Stimulated activated naive CD8-positive, alpha-beta T cell treated with anti-CD3 and anti-CD28 coated beads, Interleukin-15, amount 100 ng/mL, for 72 hours (primary cell): Measurements from ENCODE around the gene NHERF1.
A peak's percentile ranks its signal among the peaks of the same experiment; 100 is the strongest.

ENCODE experiments used
- ATAC-seq: fragments of 150-1000 bp; cut with Tn5 transposase; 2 replicates; pipeline ENCODE4 v1.10.0; 2021; ENCODE audit warnings: mild to moderate bottlenecking, moderate library complexity
- DNase-seq, 2 donors: peaks; one replicate each; pipeline ENCODE4 v3.0.0; 2021 to 2022
- H3K27ac Mint-ChIP-seq, 2 donors: one replicate each; pipeline ENCODE4 v1.8.0; 2022; ENCODE audit warnings: mild to moderate bottlenecking in 2 of 2, mixed read lengths in 2 of 2, moderate library complexity in 2 of 2
- H3K27me3 Mint-ChIP-seq: one replicate; pipeline ENCODE4 v1.8.0; 2022; ENCODE audit warnings: mixed read lengths
- H3K4me1 Mint-ChIP-seq: one replicate; pipeline ENCODE4 v1.8.0; 2022; ENCODE audit warnings: mild to moderate bottlenecking, mixed read lengths
- H3K4me3 Mint-ChIP-seq, 2 donors: one replicate each; pipeline ENCODE4 v1.8.0; 2022; ENCODE audit warnings: mild to moderate bottlenecking in 2 of 2, mixed read lengths in 2 of 2, moderate library complexity in 1 of 2
- H3K9me3 Mint-ChIP-seq, 2 donors: one replicate each; pipeline ENCODE4 v1.8.0; 2022; ENCODE audit warnings: mixed read lengths in 2 of 2

The NHERF1 gene

GRCh38 chr17:74777901-74778515 is 29.6 kb downstream of the NHERF1 start:
- H3K27ac Mint-ChIP-seq: peak overlapping the region in 1 of 2 donors; percentile 22
- no peak for ATAC-seq
- no peaks in the 10 kb centered on the region for H3K9me3 Mint-ChIP-seq
- DNase-seq: no peak
- no peaks in the 10 kb centered on the region for H3K27me3 Mint-ChIP-seq
- H3K4me1 Mint-ChIP-seq: peaks cover 83% of the 10 kb centered on the region
- peak overlapping the region in 1 of 2 donors; percentile 3 for H3K4me3 Mint-ChIP-seq

GRCh38 chr17:74778960-74779359 is 30.5 kb downstream of the NHERF1 start:
- H3K4me1 Mint-ChIP-seq: peaks cover 75% of the 10 kb centered on the region

DNA sequence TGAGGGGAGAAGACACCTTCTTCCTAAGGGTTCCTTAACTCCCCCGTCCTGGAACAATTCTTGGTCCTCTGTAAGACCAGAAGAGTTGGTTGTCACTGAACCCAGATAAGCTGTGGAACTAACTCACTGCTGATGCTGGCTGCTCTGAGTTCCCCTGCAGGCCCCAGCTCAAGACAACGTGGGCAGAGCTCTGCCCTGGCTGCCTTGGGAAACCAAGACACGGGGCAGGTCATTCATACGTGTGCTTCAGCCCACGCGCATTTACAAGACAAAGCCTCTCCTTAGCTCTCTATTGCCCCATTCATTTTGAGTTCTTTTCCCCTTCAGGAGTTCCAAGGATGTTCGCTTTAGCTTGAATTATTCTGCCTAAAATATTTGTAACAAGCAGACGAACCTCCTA is 31.1 kb downstream of the NHERF1 start:
- Mint-ChIP-seq H3K9me3 (no peaks in the 10 kb centered on the region), H3K27me3 (no peaks in the 10 kb centered on the region), H3K27ac (peak overlapping the region; percentile 72 to 95), H3K4me1 (peaks cover 77% of the 10 kb centered on the region), H3K4me3 (peak overlapping the region; percentile 65 to 77)
- DNase-seq: no peak
- ATAC-seq: peak; percentile 11

More at GRCh38 chr17:74778960-74779359, 30.5 kb downstream of the NHERF1 start:
- Mint-ChIP-seq H3K4me3 (peak overlapping the region in 1 of 2 donors; percentile 77), H3K9me3 (no peaks in the 10 kb centered on the region), H3K27me3 (no peaks in the 10 kb centered on the region), H3K27ac (peak overlapping the region in 1 of 2 donors; percentile 87)
- ATAC-seq: no peak
- DNase-seq: no peak

DNA sequence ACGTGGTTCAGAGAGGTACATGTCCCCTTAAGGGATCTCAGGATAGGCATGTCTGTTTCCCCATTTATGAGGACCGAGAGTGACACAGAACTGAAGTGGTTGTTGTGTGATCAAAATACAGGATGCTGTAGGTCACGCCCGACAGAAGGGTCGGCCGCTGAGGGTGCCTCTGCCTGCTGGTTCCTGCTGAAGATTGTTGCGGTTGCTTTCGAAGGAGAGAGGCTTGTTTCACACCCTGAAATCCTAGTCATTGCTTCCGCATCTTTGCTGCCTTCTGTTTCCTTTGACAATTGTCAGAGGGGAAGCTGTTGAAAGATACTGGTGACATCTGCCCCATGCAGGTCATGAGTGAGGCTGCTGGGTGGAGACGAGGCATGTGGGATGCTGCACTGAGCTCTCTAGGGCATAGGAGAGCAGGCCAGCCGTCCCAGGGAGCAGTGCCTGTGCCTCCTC is 31.5 kb downstream of the NHERF1 start:
- Mint-ChIP-seq H3K9me3 (no peaks in the 10 kb centered on the region), H3K4me3 (peak overlapping the region; percentile 65 to 77), H3K4me1 (peaks cover 82% of the 10 kb centered on the region), H3K27ac (peak overlapping the region; percentile 72 to 95), H3K27me3 (no peaks in the 10 kb centered on the region)
- DNase-seq: peak; percentile 50 to 81
- ATAC-seq: peak; percentile 82

GRCh38 chr17:74780443-74781238 is 32.2 kb downstream of the NHERF1 start:
- H3K4me1 Mint-ChIP-seq: peaks cover 83% of the 10 kb centered on the region
- H3K4me3 Mint-ChIP-seq: peak overlapping the region; percentile 65 to 77
- no peaks in the 10 kb centered on the region for H3K27me3 Mint-ChIP-seq
- DNase-seq (peak in 1 of 2 donors; percentile 39), ATAC-seq (peak; percentile 21)
- H3K9me3 Mint-ChIP-seq: no peaks in the 10 kb centered on the region
- H3K27ac Mint-ChIP-seq: peak overlapping the region in 1 of 2 donors; percentile 56

DNA sequence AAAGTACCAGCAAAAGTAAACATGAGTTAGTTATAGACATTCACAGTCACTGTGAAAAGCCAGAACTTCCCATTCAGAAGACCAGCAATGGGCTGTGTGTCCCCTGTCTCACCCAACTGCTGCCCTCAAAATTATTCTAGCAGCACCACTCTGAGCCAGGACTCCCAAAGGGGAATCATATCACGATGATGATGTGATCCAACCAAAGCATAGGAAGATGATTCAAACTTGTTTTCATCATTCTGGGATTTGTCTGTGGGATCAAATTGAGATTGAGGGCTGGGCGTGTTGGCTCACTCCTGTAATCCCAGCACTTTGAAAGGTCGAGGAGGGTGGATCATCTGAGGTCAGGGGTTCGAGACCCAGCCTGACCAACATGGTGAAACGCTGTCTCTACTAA is 34.1 kb downstream of the NHERF1 start:
- Mint-ChIP-seq H3K4me1 (peaks cover 79% of the 10 kb centered on the region), H3K27ac (no peak overlapping the region), H3K9me3 (no peaks in the 10 kb centered on the region), H3K27me3 (no peaks in the 10 kb centered on the region), H3K4me3 (no peak overlapping the region)
- DNase-seq (no peak), ATAC-seq (no peak)

DNA sequence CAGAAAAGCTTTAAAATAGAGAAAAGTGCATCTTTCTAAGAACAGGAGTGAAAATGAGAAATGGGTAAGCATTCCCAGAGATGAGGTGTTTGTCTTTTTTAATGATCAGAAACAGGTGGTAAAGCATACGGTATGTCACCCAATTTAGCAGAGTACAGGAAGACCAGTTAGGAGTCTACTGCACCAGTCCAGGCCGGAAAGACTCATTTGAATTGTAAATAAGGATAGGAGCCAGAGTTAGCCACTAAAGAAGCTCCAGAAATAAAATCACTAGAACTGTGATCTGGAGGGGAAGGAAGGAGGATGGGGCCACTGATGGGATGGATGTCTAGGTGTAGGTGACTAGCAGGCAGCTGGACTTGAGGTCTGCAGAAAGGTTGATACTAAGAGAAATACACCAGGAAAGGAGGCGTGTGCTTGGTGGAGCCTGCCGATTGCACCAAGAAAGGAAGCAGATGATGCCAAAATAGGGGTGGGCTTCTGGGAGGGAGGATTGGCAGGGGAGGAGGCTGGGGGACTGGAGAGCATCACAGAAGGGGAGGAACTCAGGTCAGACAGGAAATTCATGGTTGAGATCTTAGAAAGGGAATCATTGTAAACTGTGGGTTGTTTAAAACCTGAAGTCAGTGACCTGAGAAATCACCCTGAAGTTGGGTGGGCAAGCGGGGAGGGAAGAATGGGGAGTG is 35.8 kb downstream of the NHERF1 start:
- ATAC-seq: no peak
- Mint-ChIP-seq H3K9me3 (no peaks in the 10 kb centered on the region), H3K27me3 (no peaks in the 10 kb centered on the region), H3K4me3 (no peak overlapping the region), H3K4me1 (peaks cover 66% of the 10 kb centered on the region), H3K27ac (peak overlapping the region; percentile 78 to 81)
- DNase-seq: no peak

DNA sequence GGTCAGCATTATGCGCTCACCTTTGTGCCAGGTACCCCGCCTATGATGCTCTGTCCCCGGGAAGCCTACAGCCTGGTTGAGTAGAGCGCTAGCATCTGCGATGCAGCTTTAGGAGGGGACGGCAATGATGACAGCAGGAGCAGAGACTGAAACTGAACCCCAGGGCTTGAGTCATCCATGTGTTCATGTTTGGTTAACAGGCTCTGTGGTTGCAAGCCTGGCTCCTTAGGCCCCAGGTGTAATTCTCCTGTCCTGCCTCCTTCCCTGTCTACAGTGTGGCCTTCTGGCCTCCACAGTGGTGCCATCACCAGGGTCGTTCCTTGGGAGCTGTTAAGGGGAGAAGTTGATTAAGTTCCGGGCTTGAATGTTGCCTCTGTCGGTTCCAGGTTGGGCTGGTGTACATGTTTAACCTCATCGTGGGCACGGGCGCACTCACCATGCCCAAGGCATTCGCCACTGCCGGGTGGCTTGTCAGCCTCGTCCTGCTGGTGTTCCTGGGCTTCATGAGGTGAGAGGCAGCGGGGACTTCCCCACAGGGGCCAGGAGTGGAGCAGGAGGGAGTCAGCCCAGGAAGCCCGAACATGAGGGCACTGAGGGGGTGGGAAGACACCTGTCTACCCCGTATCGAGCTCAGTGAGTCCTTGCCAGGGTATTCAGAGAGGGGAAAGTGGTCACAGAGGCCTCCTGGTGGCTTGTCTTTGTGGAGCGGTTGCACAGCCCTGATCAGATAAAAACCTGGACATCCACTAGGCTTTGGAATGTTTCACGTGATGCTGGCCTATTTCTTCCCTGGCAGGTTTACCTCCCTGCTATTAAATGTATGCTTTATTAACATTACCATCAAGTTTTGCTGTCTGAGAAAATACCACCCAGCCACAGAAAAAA is 36.9 kb downstream of the NHERF1 start:
- H3K4me3 Mint-ChIP-seq: peak overlapping the region; percentile 24 to 53
- no peaks in the 10 kb centered on the region for H3K9me3 Mint-ChIP-seq
- H3K4me1 Mint-ChIP-seq: peaks cover 62% of the 10 kb centered on the region
- peak overlapping the region; percentile 47 to 91 for H3K27ac Mint-ChIP-seq
- H3K27me3 Mint-ChIP-seq: no peaks in the 10 kb centered on the region
- peak; percentile 48 to 50 for DNase-seq
- ATAC-seq: peak; percentile 88

- H3K4me3 Mint-ChIP-seq: peak overlapping the region in 1 of 2 donors; percentile 28
- H3K9me3 Mint-ChIP-seq: no peaks in the 10 kb centered on the region
- ATAC-seq: no peak
- H3K27ac Mint-ChIP-seq: no peak overlapping the region
- peaks cover 62% of the 10 kb centered on the region for H3K4me1 Mint-ChIP-seq
- no peak for DNase-seq
- no peaks in the 10 kb centered on the region for H3K27me3 Mint-ChIP-seq
Observed at GRCh38 chr17:74785981-74786360, 37.5 kb downstream of the NHERF1 start.

GRCh38 chr17:74786431-74787055 is 38.1 kb downstream of the NHERF1 start:
- no peak for ATAC-seq
- no peaks in the 10 kb centered on the region for H3K9me3 Mint-ChIP-seq
- no peak for DNase-seq
- H3K4me3 Mint-ChIP-seq: peak overlapping the region; percentile 24 to 28
- peak overlapping the region in 1 of 2 donors; percentile 51 for H3K27ac Mint-ChIP-seq
- H3K27me3 Mint-ChIP-seq: no peaks in the 10 kb centered on the region
- peaks cover 62% of the 10 kb centered on the region for H3K4me1 Mint-ChIP-seq

DNA sequence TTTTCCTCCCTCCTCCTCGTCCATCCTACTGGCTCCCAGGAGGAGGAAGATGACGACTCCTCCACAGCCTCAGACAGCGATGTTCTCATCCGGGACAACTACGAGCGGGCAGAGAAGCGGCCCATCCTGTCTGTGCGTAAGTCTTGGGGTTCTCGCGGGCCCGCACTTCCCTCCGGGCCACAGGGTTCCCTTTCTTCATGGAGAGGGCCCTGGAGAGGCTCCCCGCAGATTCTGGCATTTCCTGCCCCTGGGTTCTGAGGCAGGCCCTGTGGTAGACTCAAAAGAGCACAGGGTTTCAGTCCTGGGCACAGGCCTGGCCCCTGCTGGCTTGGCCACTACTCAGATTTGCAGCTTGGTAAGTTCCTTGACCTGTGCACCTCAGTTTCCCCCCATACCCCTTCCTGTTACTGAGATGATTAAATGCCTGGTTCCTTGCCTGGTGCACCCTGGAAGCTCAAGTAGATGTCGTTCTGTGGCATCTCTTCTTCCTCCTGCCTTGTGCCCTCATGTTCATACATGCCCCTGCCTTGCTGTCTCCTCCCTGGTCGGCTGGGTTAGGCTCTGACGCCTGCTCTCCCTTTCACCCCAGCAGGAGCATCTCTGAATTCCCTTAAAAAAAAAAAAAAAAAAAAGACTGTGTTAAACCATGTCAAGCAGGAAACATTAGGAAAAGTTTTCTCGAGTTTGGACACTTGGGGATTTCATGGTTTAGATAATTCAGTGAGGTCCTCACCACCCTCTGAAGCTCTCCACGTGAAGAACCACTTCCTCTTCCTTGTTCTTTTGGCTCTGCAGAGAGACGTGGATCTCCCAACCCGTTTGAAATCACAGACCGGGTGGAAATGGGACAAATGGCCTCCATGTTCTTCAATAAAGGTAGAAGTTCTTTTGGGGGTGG is 42.0 kb downstream of the NHERF1 start:
- DNase-seq (no peak), ATAC-seq (no peak)
- Mint-ChIP-seq H3K9me3 (no peaks in the 10 kb centered on the region), H3K4me1 (peaks cover 38% of the 10 kb centered on the region), H3K4me3 (peak overlapping the region in 1 of 2 donors; percentile 6), H3K27ac (peak overlapping the region in 1 of 2 donors; percentile 83), H3K27me3 (no peaks in the 10 kb centered on the region)

- ATAC-seq (no peak), DNase-seq (no peak)
- Mint-ChIP-seq H3K27me3 (no peaks in the 10 kb centered on the region), H3K4me3 (no peak overlapping the region), H3K9me3 (no peaks in the 10 kb centered on the region), H3K27ac (no peak overlapping the region), H3K4me1 (peaks cover 21% of the 10 kb centered on the region)
Observed at GRCh38 chr17:74792586-74793105, 44.2 kb downstream of the NHERF1 start.

DNA sequence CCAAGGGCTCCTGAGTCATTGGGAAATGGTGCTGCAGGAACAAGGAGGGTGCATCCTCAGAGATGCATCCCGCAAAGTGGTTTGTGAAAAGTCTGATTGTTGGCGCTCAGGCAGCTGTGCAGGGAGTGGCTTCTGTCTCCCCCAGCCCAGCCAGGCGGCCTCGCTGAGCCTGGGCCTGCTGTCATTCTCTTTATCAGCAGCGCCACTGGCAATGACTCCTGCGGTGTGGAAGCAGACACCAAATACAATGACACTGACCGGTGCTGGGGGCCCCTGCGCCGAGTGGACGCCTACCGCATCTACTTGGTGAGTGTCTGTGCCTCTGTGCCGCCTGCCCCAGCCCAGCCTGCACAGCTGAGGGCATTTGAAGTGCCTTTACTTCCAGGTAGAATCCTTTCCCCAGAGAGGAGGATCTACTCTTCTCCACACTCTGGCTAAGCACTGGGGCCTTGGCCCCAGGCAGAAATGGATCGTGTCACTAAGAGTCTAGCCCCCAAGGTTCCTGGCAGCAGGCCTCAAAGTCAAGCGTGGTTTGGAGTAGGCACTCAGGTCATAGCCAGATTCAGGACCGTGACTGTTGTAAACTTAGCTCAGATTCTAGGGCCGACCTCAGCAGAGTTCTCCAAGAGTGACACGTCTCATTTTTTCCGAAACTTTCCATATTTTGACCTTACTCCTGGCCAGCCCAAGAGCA is 47.0 kb downstream of the NHERF1 start:
- no peaks in the 10 kb centered on the region for H3K27me3 Mint-ChIP-seq
- H3K4me3 Mint-ChIP-seq: no peak overlapping the region
- DNase-seq: no peak
- ATAC-seq: no peak
- no peak overlapping the region for H3K27ac Mint-ChIP-seq
- no peaks in the 10 kb centered on the region for H3K9me3 Mint-ChIP-seq
- H3K4me1 Mint-ChIP-seq: peaks cover 14% of the 10 kb centered on the region
